Trophoblast cell (in vitro differentiated cells and primary cell): ENCODE measurements around the gene SPATA17.

ENCODE experiments used
- DNase-seq, 2 donors: peaks; one replicate each; pipeline ENCODE4 v3.0.0-alpha.2; 2016
- H2AFZ ChIP-seq: 2 replicates; pipeline ENCODE4 v1.6.1; 2013; ENCODE audit warnings: low read length, moderate library complexity, mild to moderate bottlenecking; ENCODE audit not compliant: insufficient read depth, poor library complexity
- H2AK5ac ChIP-seq: 2 replicates; pipeline ENCODE4 v1.6.1; 2013; ENCODE audit warnings: mild to moderate bottlenecking, low read length
- H2BK120ac ChIP-seq: 2 replicates; pipeline ENCODE4 v1.6.1; 2013; ENCODE audit warnings: low read length, mild to moderate bottlenecking, moderate library complexity; ENCODE audit not compliant: insufficient read depth, poor library complexity
- H2BK12ac ChIP-seq: 2 replicates; pipeline ENCODE4 v1.6.1; 2013; ENCODE audit warnings: mild to moderate bottlenecking, low read length, moderate library complexity
- H2BK5ac ChIP-seq: 2 replicates; pipeline ENCODE4 v1.6.1; 2013; ENCODE audit warnings: low read length, low read depth, moderate library complexity, mild to moderate bottlenecking; ENCODE audit not compliant: poor library complexity
- H3K14ac ChIP-seq: 2 replicates; pipeline ENCODE4 v1.6.1; 2013; ENCODE audit warnings: mild to moderate bottlenecking, low read length
- H3K18ac ChIP-seq: 2 replicates; pipeline ENCODE4 v1.6.1; 2013; ENCODE audit warnings: mild to moderate bottlenecking, low read length
- H3K23ac ChIP-seq: 2 replicates; pipeline ENCODE4 v1.6.1; 2013; ENCODE audit warnings: low read length
- H3K27ac ChIP-seq: 2 replicates; pipeline ENCODE4 v1.5.1; 2013; ENCODE audit warnings: low read depth, mild to moderate bottlenecking, inconsistent platforms, low read length, moderate library complexity
- H3K27me3 ChIP-seq: 2 replicates; pipeline ENCODE4 v1.6.1; 2013; ENCODE audit warnings: inconsistent platforms, mild to moderate bottlenecking, low read length, moderate library complexity; ENCODE audit not compliant: insufficient read depth
- H3K36me3 ChIP-seq, 2 experiments: 1 replicate in 1 of 2; 2 replicates in 1 of 2; pipeline ENCODE4 v1.6.1; 2013; ENCODE audit warnings: low read length in 2 of 2, mild to moderate bottlenecking in 2 of 2, moderate library complexity in 1 of 2; ENCODE audit not compliant: insufficient read depth in 2 of 2, control insufficient read depth in 1 of 2
- H3K4ac ChIP-seq: 2 replicates; pipeline ENCODE4 v1.6.1; 2013; ENCODE audit warnings: low read depth, mild to moderate bottlenecking, low read length, moderate library complexity
- H3K4me1 ChIP-seq, 2 experiments: 1 replicate in 1 of 2; 2 replicates in 1 of 2; pipeline ENCODE4 v1.6.1; 2013; ENCODE audit warnings: low read length in 2 of 2, mild to moderate bottlenecking in 2 of 2, moderate library complexity in 1 of 2; ENCODE audit not compliant: insufficient read depth in 2 of 2, control insufficient read depth in 1 of 2
- H3K4me2 ChIP-seq: 2 replicates; pipeline ENCODE4 v1.6.1; 2013; ENCODE audit warnings: inconsistent platforms, mild to moderate bottlenecking, low read length, moderate library complexity
- H3K4me3 ChIP-seq: 2 replicates; pipeline ENCODE4 v1.5.1; 2013; ENCODE audit warnings: mild to moderate bottlenecking, low read depth, low read length, inconsistent platforms
- H3K79me1 ChIP-seq: one replicate; pipeline ENCODE4 v1.6.1; 2013; ENCODE audit warnings: low read length
- H3K79me2 ChIP-seq: 2 replicates; pipeline ENCODE4 v1.6.1; 2013; ENCODE audit warnings: low read length, mild to moderate bottlenecking; ENCODE audit not compliant: control insufficient read depth, insufficient read depth, poor library complexity
- H3K9ac ChIP-seq: 2 replicates; pipeline ENCODE4 v1.6.1; 2013; ENCODE audit warnings: mild to moderate bottlenecking, low read length
- H3K9me3 ChIP-seq: 2 replicates; pipeline ENCODE4 v1.6.1; 2013; ENCODE audit warnings: low read depth, mild to moderate bottlenecking, control low read depth, inconsistent platforms, low read length; ENCODE audit not compliant: insufficient read depth
- H4K12ac ChIP-seq: 2 replicates; pipeline ENCODE4 v1.6.1; 2013; ENCODE audit warnings: low read depth, mild to moderate bottlenecking, low read length, moderate library complexity
- H4K8ac ChIP-seq: 2 replicates; pipeline ENCODE4 v1.6.1; 2013; ENCODE audit warnings: low read depth, mild to moderate bottlenecking, low read length, moderate library complexity
- H4K91ac ChIP-seq: one replicate; pipeline ENCODE4 v1.6.1; 2013; ENCODE audit warnings: low read depth, mild to moderate bottlenecking, low read length, moderate library complexity
- WGBS: extraction: QIAGEN DNeasy Blood & Tissue Kit; methylation state at CpG from one replicate; pipeline ENCODE4 v1.1.7; 2013; ENCODE audit warnings: missing lambda C conversion rate; ENCODE audit not compliant: insufficient read length, insufficient coverage; ENCODE audit errors: extremely low coverage; 5-methylcytosine and 5-hydroxymethylcytosine counted together

The SPATA17 gene

DNA sequence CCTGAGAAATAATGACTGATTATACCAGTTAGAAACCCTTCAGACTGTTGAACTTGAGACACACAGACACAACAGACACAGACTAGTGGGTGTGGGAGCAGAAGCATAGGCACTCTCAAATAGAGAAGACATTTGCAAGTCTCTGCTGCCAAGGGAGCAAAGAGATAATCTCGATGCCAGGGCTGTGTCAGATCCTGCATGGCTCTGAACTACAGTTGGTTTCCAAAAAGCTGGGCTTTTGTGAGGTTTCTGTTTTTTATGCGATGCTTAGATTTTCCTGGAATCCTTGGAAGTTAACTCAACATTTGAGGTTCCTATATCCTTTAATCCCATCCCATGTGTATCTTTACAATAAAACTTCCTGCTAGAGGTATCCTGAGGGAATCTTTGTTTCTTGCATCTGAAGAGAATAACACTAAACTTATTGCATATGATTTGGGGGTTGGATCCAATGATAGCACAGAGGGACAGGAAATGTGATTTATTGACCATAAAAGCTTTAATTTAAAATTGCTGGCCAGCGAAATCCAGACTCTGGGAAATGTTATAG, 236.4 kb downstream of the SPATA17 start:
- Histone ChIP-seq H4K91ac (no peak overlapping the region), H3K36me3 (no peaks in the 10 kb centered on the region), H3K18ac (no peak overlapping the region), H3K79me2 (no peaks in the 10 kb centered on the region), H2AK5ac (no peak overlapping the region), H3K23ac (no peak overlapping the region), H3K4ac (no peak overlapping the region), H3K4me1 (no peaks in the 10 kb centered on the region), H2BK120ac (no peak overlapping the region), H2AFZ (no peak overlapping the region), H2BK5ac (no peak overlapping the region), H3K79me1 (no peaks in the 10 kb centered on the region), H4K12ac (no peak overlapping the region), H3K4me2 (no peak overlapping the region), H3K27ac (no peak overlapping the region), H4K8ac (no peak overlapping the region), H3K14ac (no peak overlapping the region), H3K27me3 (no peaks in the 10 kb centered on the region), H2BK12ac (no peak overlapping the region), H3K9me3 (no peaks in the 10 kb centered on the region), H3K4me3 (no peak overlapping the region), H3K9ac (no peak overlapping the region)
- no peak for DNase-seq
- no CpG with 5 or more reads among the region's 3 CpGs for WGBS

- Histone ChIP-seq H4K91ac (no peak overlapping the region), H3K14ac (no peak overlapping the region), H3K27ac (no peak overlapping the region), H3K4me3 (no peak overlapping the region), H3K27me3 (no peaks in the 10 kb centered on the region), H2AK5ac (no peak overlapping the region), H2AFZ (no peak overlapping the region), H3K4me2 (no peak overlapping the region), H3K79me1 (no peaks in the 10 kb centered on the region), H3K4ac (no peak overlapping the region), H3K4me1 (no peaks in the 10 kb centered on the region), H3K9me3 (no peaks in the 10 kb centered on the region), H3K79me2 (no peaks in the 10 kb centered on the region), H3K23ac (no peak overlapping the region), H2BK5ac (no peak overlapping the region), H4K8ac (no peak overlapping the region), H3K18ac (no peak overlapping the region), H4K12ac (no peak overlapping the region), H2BK120ac (no peak overlapping the region), H2BK12ac (no peak overlapping the region), H3K9ac (no peak overlapping the region), H3K36me3 (no peaks in the 10 kb centered on the region)
- DNase-seq = peak; percentile 5 to 43
- no CpG with 5 or more reads among the region's 2 CpGs for WGBS
Measured at GRCh38 chr1:217871955-217872354, 240.8 kb downstream of the SPATA17 start.

- H4K91ac ChIP-seq = no peak overlapping the region
- no peak overlapping the region for H3K23ac ChIP-seq
- no peak overlapping the region for H4K8ac ChIP-seq
- no peaks in the 10 kb centered on the region for H3K79me1 ChIP-seq
- no peak overlapping the region for H3K4me3 ChIP-seq
- H3K14ac ChIP-seq = no peak overlapping the region
- no peaks in the 10 kb centered on the region for H3K4me1 ChIP-seq
- H3K27ac ChIP-seq = no peak overlapping the region
- no peaks in the 10 kb centered on the region for H3K9me3 ChIP-seq
- H3K27me3 ChIP-seq = no peaks in the 10 kb centered on the region
- no peak overlapping the region for H2AFZ ChIP-seq
- H2BK5ac ChIP-seq = no peak overlapping the region
- no peak overlapping the region for H3K4me2 ChIP-seq
- no peak overlapping the region for H4K12ac ChIP-seq
- H3K4ac ChIP-seq = no peak overlapping the region
- H3K9ac ChIP-seq = no peak overlapping the region
- no peak overlapping the region for H2BK120ac ChIP-seq
- H2BK12ac ChIP-seq = no peak overlapping the region
- H3K36me3 ChIP-seq = no peaks in the 10 kb centered on the region
- no peak for DNase-seq
- no peak overlapping the region for H2AK5ac ChIP-seq
- H3K79me2 ChIP-seq = no peaks in the 10 kb centered on the region
- no peak overlapping the region for H3K18ac ChIP-seq
Measured at GRCh38 chr1:217875229-217875628, 244.1 kb downstream of the SPATA17 start.

GRCh38 chr1:217876401-217876800, 245.3 kb downstream of the SPATA17 start:
- H2BK120ac ChIP-seq = no peak overlapping the region
- H2BK12ac ChIP-seq = no peak overlapping the region
- no peaks in the 10 kb centered on the region for H3K4me1 ChIP-seq
- H4K12ac ChIP-seq = no peak overlapping the region
- no peaks in the 10 kb centered on the region for H3K79me2 ChIP-seq
- H3K79me1 ChIP-seq = no peaks in the 10 kb centered on the region
- no peak overlapping the region for H2AFZ ChIP-seq
- H2AK5ac ChIP-seq = no peak overlapping the region
- H3K18ac ChIP-seq = no peak overlapping the region
- no peak overlapping the region for H3K27ac ChIP-seq
- no peak overlapping the region for H3K4me2 ChIP-seq
- no peak overlapping the region for H4K8ac ChIP-seq
- DNase-seq = no peak
- no peaks in the 10 kb centered on the region for H3K27me3 ChIP-seq
- H3K4ac ChIP-seq = no peak overlapping the region
- no peak overlapping the region for H3K4me3 ChIP-seq
- no peaks in the 10 kb centered on the region for H3K36me3 ChIP-seq
- H4K91ac ChIP-seq = no peak overlapping the region
- no peak overlapping the region for H3K14ac ChIP-seq
- H3K9me3 ChIP-seq = no peaks in the 10 kb centered on the region
- H3K23ac ChIP-seq = no peak overlapping the region
- H3K9ac ChIP-seq = no peak overlapping the region
- WGBS = no CpG with 5 or more reads among the region's 1 CpG
- no peak overlapping the region for H2BK5ac ChIP-seq
